SK-N-SH (cell line): ENCODE data around the gene PLXNA4. TPM values are rescaled to one million over a fixed set of nuclear protein-coding genes. Genes with fewer than 3 reads are reported as not detected.

ENCODE experiments used
- CTCF ChIA-PET: fragments of 300-600, 350-600 bp; formaldehyde crosslinking; extraction: SDS; loops from one replicate; lab custom pipeline; 2021; lab: Yijun Ruan, JAX
- POLR2A ChIA-PET: fragments of 350-600 bp; sonication (Branson Sonifier 250); formaldehyde crosslinking; extraction: SDS; loops from one replicate; lab custom pipeline; 2020; ENCODE audit warnings: antibody characterized with exemption, inconsistent platforms; lab: Yijun Ruan, JAX
- DNase-seq: peaks from one replicate; pipeline ENCODE4 v3.0.0; 2012
- H2AFZ ChIP-seq: fragments of 200-600 bp; sonication (generic); 2 replicates; pipeline ENCODE4 v1.8.1; 2016; ENCODE audit warnings: antibody characterized with exemption, mild to moderate bottlenecking, low read depth
- H3F3A ChIP-seq: fragments of 200-600 bp; sonication (generic); replicated peaks from 2 replicates; pipeline ENCODE3; 2016; ENCODE audit warnings: antibody characterized with exemption, mild to moderate bottlenecking; ENCODE audit not compliant: insufficient read depth
- H3K27ac ChIP-seq, 2 experiments: fragments of 200-500 bp in 1 of 2; fragments of 200-600 bp in 1 of 2; sonication (Bioruptor generic) in 1 of 2; sonication (generic), shearing (Covaris generic) in 1 of 2; 2 replicates each; pipeline versions ENCODE4 v1.5.1 to v1.6.1; 2014 to 2016; ENCODE audit warnings: low read depth in 2 of 2, inconsistent platforms in 1 of 2, low read length in 1 of 2, mild to moderate bottlenecking in 1 of 2, mixed read lengths in 1 of 2
- H3K27me3 ChIP-seq: fragments of 200-600 bp; sonication (generic), shearing (Covaris generic); 2 replicates; pipeline ENCODE4 v1.6.1; 2016; ENCODE audit warnings: mixed run types; ENCODE audit not compliant: insufficient read depth
- H3K36me3 ChIP-seq, 2 experiments: fragments of 200-500 bp in 1 of 2; fragments of 200-600 bp in 1 of 2; sonication (Bioruptor generic) in 1 of 2; sonication (generic) in 1 of 2; replicated peaks in 1 of 2; 2 replicates each; pipeline versions ENCODE3 to v1.5.1; 2014 to 2016; ENCODE audit warnings: low read length in 1 of 2, mild to moderate bottlenecking in 1 of 2; ENCODE audit not compliant: insufficient read depth in 2 of 2, control insufficient read depth in 1 of 2
- H3K4me1 ChIP-seq, 2 experiments: fragments of 200-500 bp in 1 of 2; fragments of 200-600 bp in 1 of 2; sonication (Bioruptor generic) in 1 of 2; sonication (generic), shearing (Covaris generic) in 1 of 2; 2 replicates each; pipeline versions ENCODE4 v1.5.1 to v1.6.1; 2014 to 2016; ENCODE audit warnings: low read depth in 1 of 2, low read length in 1 of 2, mixed run types in 1 of 2; ENCODE audit not compliant: insufficient read depth in 2 of 2, control insufficient read depth in 1 of 2
- H3K4me2 ChIP-seq: fragments of 200-600 bp; sonication (generic), shearing (Covaris generic); 2 replicates; pipeline ENCODE4 v1.6.1; 2017; ENCODE audit warnings: mixed run types
- H3K4me3 ChIP-seq, 2 experiments: fragments of 200-500 bp in 1 of 2; fragments of 200-600 bp in 1 of 2; sonication (Bioruptor generic) in 1 of 2; sonication (generic), shearing (Covaris generic) in 1 of 2; 2 replicates each; pipeline versions ENCODE4 v1.5.1 to v1.8.1; 2014 to 2016; ENCODE audit warnings: low read depth in 2 of 2, inconsistent platforms in 1 of 2, low read length in 1 of 2, mild to moderate bottlenecking in 1 of 2, mixed read lengths in 1 of 2, moderate library complexity in 1 of 2
- H3K79me2 ChIP-seq: fragments of 200-600 bp; sonication (generic); 2 replicates; pipeline ENCODE4 v1.8.1; 2017; ENCODE audit warnings: mild to moderate bottlenecking; ENCODE audit not compliant: insufficient read depth
- H3K9ac ChIP-seq: fragments of 200-600 bp; sonication (generic); 2 replicates; pipeline ENCODE4 v1.6.1; 2017; ENCODE audit warnings: mixed run types
- H3K9me2 ChIP-seq: fragments of 200-600 bp; sonication (generic); 2 replicates; pipeline ENCODE4 v1.6.1; 2017; ENCODE audit warnings: mixed run types
- H3K9me3 ChIP-seq: fragments of 200-600 bp; sonication (generic); 2 replicates; pipeline ENCODE4 v1.6.1; 2017; ENCODE audit warnings: mixed run types, mild to moderate bottlenecking, moderate library complexity
- H4K20me1 ChIP-seq: fragments of 200-600 bp; sonication (generic); 2 replicates; pipeline ENCODE4 v1.6.1; 2017; ENCODE audit warnings: mild to moderate bottlenecking, mixed run types; ENCODE audit not compliant: insufficient read depth
- ELF1 ChIP-seq: IDR thresholded peaks from 2 replicates; pipeline ENCODE4 v1.4.0; 2012
- EP300 ChIP-seq, 2 experiments: IDR thresholded peaks; 2 replicates each; pipeline versions ENCODE4 v1.4.0 to v1.6.1; 2012; ENCODE audit warnings: borderline replicate concordance in 1 of 2, low read depth in 1 of 2, low read length in 1 of 2
- FOXJ3 ChIP-seq: sonication (generic); formaldehyde crosslinking; IDR thresholded peaks from 2 replicates; pipeline ENCODE4 v1.5.1; 2020; ENCODE audit warnings: mild to moderate bottlenecking, missing genetic modification reagents
- GABPA ChIP-seq: IDR thresholded peaks from 2 replicates; pipeline ENCODE4 v1.4.0; 2012; ENCODE audit warnings: low read depth, mild to moderate bottlenecking
- GATA2 ChIP-seq: sonication (generic); formaldehyde crosslinking; IDR thresholded peaks from 2 replicates; pipeline ENCODE4 v1.5.0; 2020; ENCODE audit warnings: mild to moderate bottlenecking, missing genetic modification reagents
- MXI1 ChIP-seq: IDR thresholded peaks from 2 replicates; pipeline ENCODE4 v1.6.1; 2012; ENCODE audit warnings: mild to moderate bottlenecking, low read depth, low read length, improper control_type of control experiment
- NFIC ChIP-seq: IDR thresholded peaks from 2 replicates; pipeline ENCODE4 v1.4.0; 2012; ENCODE audit warnings: borderline replicate concordance
- POLR2AphosphoS5 ChIP-seq: IDR thresholded peaks from 2 replicates; pipeline ENCODE4 v1.6.1; 2012; ENCODE audit warnings: low read depth, low read length
- RAD21 ChIP-seq: IDR thresholded peaks from 2 replicates; pipeline ENCODE4 v1.6.1; 2012; ENCODE audit warnings: mild to moderate bottlenecking, low read length
- RCOR1 ChIP-seq: fragments of 150-350 bp; IDR thresholded peaks from 2 replicates; pipeline ENCODE4 v1.6.1; 2017; ENCODE audit warnings: antibody characterized with exemption, low read length
- RXRA ChIP-seq: IDR thresholded peaks from 2 replicates; pipeline ENCODE4 v1.4.0; 2012; ENCODE audit warnings: low read depth, mild to moderate bottlenecking, borderline replicate concordance
- SIN3A ChIP-seq: IDR thresholded peaks from 2 replicates; pipeline ENCODE4 v1.6.1; 2012; ENCODE audit warnings: low read depth, mild to moderate bottlenecking, low read length, moderate library complexity, borderline replicate concordance
- SMC3 ChIP-seq: IDR thresholded peaks from 2 replicates; pipeline ENCODE4 v1.6.1; 2012; ENCODE audit warnings: low read depth, low read length, improper control_type of control experiment
- TAF1 ChIP-seq: IDR thresholded peaks from 2 replicates; pipeline ENCODE4 v1.6.1; 2012; ENCODE audit warnings: low read depth, mild to moderate bottlenecking, low read length, moderate library complexity, borderline replicate concordance
- WGBS: methylation state at CpG from one replicate; pipeline ENCODE4 v1.1.6; 2017; ENCODE audit warnings: low lambda C conversion rate; 5-methylcytosine and 5-hydroxymethylcytosine counted together
- polyA plus RNA-seq, 3 experiments: library from polyadenylated mRNA; depleted of rRNA; stranded (reverse); fragments of >200 nt; gene quantifications; 2 replicates each; pipeline ENCODE4 v1.2.3, GENCODE V29; 2012
- TF ChIP-seq, protein P1 (sequence below): fragments of 150-350 bp; IDR thresholded peaks from 2 replicates; pipeline ENCODE4 v1.6.1; 2017; ENCODE audit warnings: antibody characterized with exemption, low read length, low read depth, borderline replicate concordance
- TF ChIP-seq, protein P2 (sequence below): fragments of 200-600 bp; sonication (generic); IDR thresholded peaks from 2 replicates; pipeline ENCODE4 v1.6.1; 2017; ENCODE audit warnings: antibody characterized with exemption, mild to moderate bottlenecking, moderate library complexity
- TF ChIP-seq, protein P3 (sequence below): IDR thresholded peaks from 2 replicates; pipeline ENCODE4; 2012

PLXNA4 gene
- polyA plus RNA-seq, 1 of the 3 experiments (the other 2 are of a cell fraction) = 2.4 TPM

DNA sequence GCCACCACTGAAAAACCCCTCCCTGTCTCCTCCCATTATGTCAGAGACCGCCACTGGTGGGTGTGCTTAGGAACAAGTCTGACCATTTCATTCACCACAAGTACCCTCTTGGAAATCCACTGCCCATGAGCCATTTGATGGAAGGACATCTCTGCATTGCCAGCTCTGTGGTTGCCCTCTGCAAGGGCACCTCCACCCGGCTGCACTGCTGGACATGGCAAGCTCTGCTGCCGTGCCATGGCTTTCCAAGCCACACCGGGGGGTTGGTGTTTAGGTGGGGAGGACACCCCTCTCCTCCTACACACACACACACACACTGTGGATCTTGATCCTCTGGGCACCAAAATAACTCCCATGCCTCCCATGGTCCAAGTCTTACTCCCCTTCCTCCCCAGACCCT is 5.2 kb upstream of the PLXNA4 start:
- H3K9me3 ChIP-seq = no peaks in the 10 kb centered on the region
- ChIA-PET CTCF (interaction anchor here (0.6 to 15.3 kb wide), 78 partner anchors 10 to 1560 kb away, joined by 3 to 440 read pairs (median 5); no protein-coding TSS in a partner anchor), POLR2A (no interaction called here)
- no peak overlapping the region for H3K9ac ChIP-seq
- DNase-seq = no peak
- H3K4me3 ChIP-seq = no peak overlapping the region
- no peaks in the 10 kb centered on the region for H4K20me1 ChIP-seq
- H3K36me3 ChIP-seq = no peaks in the 10 kb centered on the region
- no peak overlapping the region for H3K27ac ChIP-seq
- TF ChIP-seq TAF1 (no peak), NFIC (no peak), SIN3A (no peak), POLR2AphosphoS5 (no peak), GABPA (no peak), RCOR1 (no peak)
- TF ChIP-seq, protein P1, sequence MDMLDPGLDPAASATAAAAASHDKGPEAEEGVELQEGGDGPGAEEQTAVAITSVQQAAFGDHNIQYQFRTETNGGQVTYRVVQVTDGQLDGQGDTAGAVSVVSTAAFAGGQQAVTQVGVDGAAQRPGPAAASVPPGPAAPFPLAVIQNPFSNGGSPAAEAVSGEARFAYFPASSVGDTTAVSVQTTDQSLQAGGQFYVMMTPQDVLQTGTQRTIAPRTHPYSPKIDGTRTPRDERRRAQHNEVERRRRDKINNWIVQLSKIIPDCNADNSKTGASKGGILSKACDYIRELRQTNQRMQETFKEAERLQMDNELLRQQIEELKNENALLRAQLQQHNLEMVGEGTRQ = no peak
- TF ChIP-seq, protein P2, sequence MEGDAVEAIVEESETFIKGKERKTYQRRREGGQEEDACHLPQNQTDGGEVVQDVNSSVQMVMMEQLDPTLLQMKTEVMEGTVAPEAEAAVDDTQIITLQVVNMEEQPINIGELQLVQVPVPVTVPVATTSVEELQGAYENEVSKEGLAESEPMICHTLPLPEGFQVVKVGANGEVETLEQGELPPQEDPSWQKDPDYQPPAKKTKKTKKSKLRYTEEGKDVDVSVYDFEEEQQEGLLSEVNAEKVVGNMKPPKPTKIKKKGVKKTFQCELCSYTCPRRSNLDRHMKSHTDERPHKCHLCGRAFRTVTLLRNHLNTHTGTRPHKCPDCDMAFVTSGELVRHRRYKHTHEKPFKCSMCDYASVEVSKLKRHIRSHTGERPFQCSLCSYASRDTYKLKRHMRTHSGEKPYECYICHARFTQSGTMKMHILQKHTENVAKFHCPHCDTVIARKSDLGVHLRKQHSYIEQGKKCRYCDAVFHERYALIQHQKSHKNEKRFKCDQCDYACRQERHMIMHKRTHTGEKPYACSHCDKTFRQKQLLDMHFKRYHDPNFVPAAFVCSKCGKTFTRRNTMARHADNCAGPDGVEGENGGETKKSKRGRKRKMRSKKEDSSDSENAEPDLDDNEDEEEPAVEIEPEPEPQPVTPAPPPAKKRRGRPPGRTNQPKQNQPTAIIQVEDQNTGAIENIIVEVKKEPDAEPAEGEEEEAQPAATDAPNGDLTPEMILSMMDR = no peak
- peaks cover 4% of the 10 kb centered on the region for H3F3A ChIP-seq
- no peak overlapping the region for H2AFZ ChIP-seq
- peaks cover 13% of the 10 kb centered on the region; the same call in 1 of the 2 replicates for H3K27me3 ChIP-seq
- 79% methylated on average over 3 of the region's 4 CpGs for WGBS
- no peaks in the 10 kb centered on the region for H3K79me2 ChIP-seq
- H3K4me1 ChIP-seq = peaks cover 0 to 11% of the 10 kb centered on the region in 2 experiments; a peak in 2 of 4 replicates
- no peaks in the 10 kb centered on the region for H3K9me2 ChIP-seq
- H3K4me2 ChIP-seq = no peak overlapping the region

DNA sequence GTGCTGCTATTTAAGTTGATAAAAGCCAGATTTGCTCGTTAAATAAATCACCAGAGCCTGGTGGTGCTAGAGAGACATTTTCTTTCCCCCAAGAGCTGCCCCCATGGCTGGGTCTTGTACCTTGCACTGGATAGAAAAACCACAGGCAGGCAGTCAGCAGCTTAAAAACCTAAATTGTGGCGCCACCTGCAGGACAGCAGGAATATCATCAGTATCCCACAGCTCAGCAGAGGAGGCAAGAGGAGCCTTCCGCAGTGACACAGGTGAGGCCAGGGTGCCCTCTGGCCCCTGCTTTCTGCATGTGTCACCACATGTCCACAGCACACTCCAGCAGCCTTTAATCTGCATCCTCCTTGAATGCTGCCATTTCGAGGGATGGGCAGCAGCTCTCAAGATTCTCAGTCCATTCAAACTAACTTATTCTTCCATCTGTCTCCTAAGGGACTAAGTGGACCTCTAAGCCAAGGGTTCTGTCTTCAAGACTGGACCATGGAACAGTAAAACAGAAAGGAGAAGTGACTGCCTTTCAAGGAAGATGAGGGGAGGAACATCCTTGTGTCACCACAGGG is 4.5 kb upstream of the PLXNA4 start:
- H3K9me2 ChIP-seq = no peaks in the 10 kb centered on the region
- no peaks in the 10 kb centered on the region for H3K9me3 ChIP-seq
- DNase-seq = peak; percentile 84
- no peaks in the 10 kb centered on the region for H4K20me1 ChIP-seq
- no peak overlapping the region for H3K4me3 ChIP-seq
- no peaks in the 10 kb centered on the region for H3K36me3 ChIP-seq
- peaks cover 0 to 17% of the 10 kb centered on the region in 2 experiments; a peak in 2 of 4 replicates for H3K4me1 ChIP-seq
- peaks cover 4% of the 10 kb centered on the region for H3F3A ChIP-seq
- H3K27me3 ChIP-seq = peaks cover 13% of the 10 kb centered on the region; the same call in 1 of the 2 replicates
- no peak overlapping the region for H3K9ac ChIP-seq
- no peak overlapping the region for H3K27ac ChIP-seq
- no peak overlapping the region for H2AFZ ChIP-seq
- ChIA-PET CTCF (interaction anchor here (0.6 to 15.3 kb wide), 117 partner anchors 10 to 1835 kb away, joined by 3 to 440 read pairs (median 4); partner anchors contain the start of gene CHCHD3), POLR2A (interaction anchor here (0.6 kb wide), 1 partner anchor 285 kb away, joined by 3 read pairs; no protein-coding TSS in a partner anchor)
- WGBS = 10% methylated on average over 3 of the region's 4 CpGs
- no peak overlapping the region for H3K4me2 ChIP-seq
- TF ChIP-seq SIN3A (no peak), RAD21 (peak; percentile 98), FOXJ3 (peak; percentile 54; the same call in 1 of the 2 replicates), MXI1 (0 out of 2 replicates have a peak, but pooled peaks have one; percentile 28), EP300 (IDR thresholded peaks at IDR 0.05; ENCODE audit: borderline replicate concordance in 1 of 2, low read depth in 1 of 2, low read length in 1 of 2) (0 out of 4 replicates have a peak, but pooled peaks of 1 of the 2 experiments have one; percentile 23), SMC3 (peak; percentile 97), ELF1 (no peak), RCOR1 (no peak), POLR2AphosphoS5 (no peak), RXRA (no peak), GATA2 (CRISPR knock-in tag) (no peak), NFIC (no peak)
- TF ChIP-seq, protein P1 = 0 out of 2 replicates have a peak, but pooled peaks have one; percentile 8
- TF ChIP-seq, protein P3, sequence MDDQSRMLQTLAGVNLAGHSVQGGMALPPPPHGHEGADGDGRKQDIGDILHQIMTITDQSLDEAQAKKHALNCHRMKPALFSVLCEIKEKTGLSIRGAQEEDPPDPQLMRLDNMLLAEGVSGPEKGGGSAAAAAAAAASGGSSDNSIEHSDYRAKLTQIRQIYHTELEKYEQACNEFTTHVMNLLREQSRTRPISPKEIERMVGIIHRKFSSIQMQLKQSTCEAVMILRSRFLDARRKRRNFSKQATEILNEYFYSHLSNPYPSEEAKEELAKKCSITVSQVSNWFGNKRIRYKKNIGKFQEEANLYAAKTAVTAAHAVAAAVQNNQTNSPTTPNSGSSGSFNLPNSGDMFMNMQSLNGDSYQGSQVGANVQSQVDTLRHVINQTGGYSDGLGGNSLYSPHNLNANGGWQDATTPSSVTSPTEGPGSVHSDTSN = no peak
- TF ChIP-seq, protein P2 = peak; percentile 96
- H3K79me2 ChIP-seq = peaks cover 3% of the 10 kb centered on the region; the same call in 1 of the 2 replicates
